ENCODE measurements around the gene UNC13C.

The UNC13C gene

GRCh38 chr15:54280726-54281125, 302.5 kb downstream of the UNC13C start (continued):
- TF ChIP-seq ZBTB17 (tag by site-specific recombination; IDR thresholded peaks at IDR 0.05) (no peak), ZNF488 (tag by site-specific recombination; IDR thresholded peaks at IDR 0.05) (no peak), KLF8 (tag by site-specific recombination; IDR thresholded peaks at IDR 0.05) (no peak), ZNF138 (tag by site-specific recombination; IDR thresholded peaks at IDR 0.05; ENCODE audit: borderline replicate concordance) (no peak), ZNF76 (tag by site-specific recombination; IDR thresholded peaks at IDR 0.05; ENCODE audit: borderline replicate concordance, low read depth) (no peak), ZNF155 (tag by site-specific recombination; IDR thresholded peaks at IDR 0.05) (no peak), ZNF580 (tag by site-specific recombination; IDR thresholded peaks at IDR 0.05) (no peak), KLF10 (tag by site-specific recombination; IDR thresholded peaks at IDR 0.05) (no peak), GFI1B (tag by site-specific recombination; IDR thresholded peaks at IDR 0.05) (no peak)

- H3K4me1 ChIP-seq (ENCODE audit: control insufficient read depth, insufficient read depth, low read length), result no peaks in the 10 kb centered on the region
- no peaks in the 10 kb centered on the region for H3K36me3 ChIP-seq (ENCODE audit: control insufficient read depth in 2 of 2, insufficient read depth in 1 of 2, low read length in 2 of 2)
- no peaks in the 10 kb centered on the region for H3K9me3 ChIP-seq (ENCODE audit: control insufficient read depth, insufficient read depth, low read depth, low read length)
- no peak overlapping the region for H3K4me3 ChIP-seq (ENCODE audit: low read depth, low read length)
- ChIA-PET CTCF (no interaction called here), POLR2A (no interaction called here)
- TF ChIP-seq ZFP69B (tag by site-specific recombination; IDR thresholded peaks at IDR 0.05) (no peak), ZBTB26 (tag by site-specific recombination; optimal IDR thresholded peaks at IDR 0.05) (no peak), MYNN (tag by site-specific recombination; IDR thresholded peaks at IDR 0.05; ENCODE audit: borderline replicate concordance) (no peak), ZNF280D (tag by site-specific recombination; IDR thresholded peaks at IDR 0.05) (no peak), ZNF239 (tag by site-specific recombination; IDR thresholded peaks at IDR 0.05) (no peak), ZNF707 (tag by site-specific recombination; IDR thresholded peaks at IDR 0.05) (no peak), OVOL3 (tag by site-specific recombination; IDR thresholded peaks at IDR 0.05) (no peak), ZNF404 (tag by site-specific recombination; IDR thresholded peaks at IDR 0.05) (no peak), ZNF366 (tag by site-specific recombination; conservative IDR thresholded peaks at IDR 0.05) (no peak), HOXD13 (CRISPR knock-in tag; IDR thresholded peaks at IDR 0.05; ENCODE audit: borderline replicate concordance) (no peak), CTCF (tag by site-specific recombination; IDR thresholded peaks at IDR 0.05) (no peak), GLI4 (tag by site-specific recombination; IDR thresholded peaks at IDR 0.05) (no peak), ZNF473 (tag by site-specific recombination; IDR thresholded peaks at IDR 0.05) (no peak), ZNF426 (tag by site-specific recombination; IDR thresholded peaks at IDR 0.05) (no peak), ZNF184 (tag by site-specific recombination; IDR thresholded peaks at IDR 0.05) (no peak), WT1 (tag by site-specific recombination; IDR thresholded peaks at IDR 0.05) (no peak), ZNF248 (tag by site-specific recombination; IDR thresholded peaks at IDR 0.05) (no peak), GLIS2 (tag by site-specific recombination; IDR thresholded peaks at IDR 0.05) (no peak)
- no peak overlapping the region for H3K27ac ChIP-seq (ENCODE audit: extremely low read depth, low read depth, low read length)
Measured at GRCh38 chr15:54282228-54282836, 304.1 kb downstream of the UNC13C start.

Data from HEK293 (cell line).